ENCODE results near the gene C21orf91. TPM values are rescaled to one million over a fixed set of nuclear protein-coding genes. Genes with fewer than 3 reads are reported as not detected.

The C21orf91 gene
- total and polyA plus RNA-seq, 9 of the 15 experiments (the other 6 are each of a cell fraction or from before 2014, with no cell fraction given): 3.9 to 14.1 (median 12.1) TPM

DNA sequence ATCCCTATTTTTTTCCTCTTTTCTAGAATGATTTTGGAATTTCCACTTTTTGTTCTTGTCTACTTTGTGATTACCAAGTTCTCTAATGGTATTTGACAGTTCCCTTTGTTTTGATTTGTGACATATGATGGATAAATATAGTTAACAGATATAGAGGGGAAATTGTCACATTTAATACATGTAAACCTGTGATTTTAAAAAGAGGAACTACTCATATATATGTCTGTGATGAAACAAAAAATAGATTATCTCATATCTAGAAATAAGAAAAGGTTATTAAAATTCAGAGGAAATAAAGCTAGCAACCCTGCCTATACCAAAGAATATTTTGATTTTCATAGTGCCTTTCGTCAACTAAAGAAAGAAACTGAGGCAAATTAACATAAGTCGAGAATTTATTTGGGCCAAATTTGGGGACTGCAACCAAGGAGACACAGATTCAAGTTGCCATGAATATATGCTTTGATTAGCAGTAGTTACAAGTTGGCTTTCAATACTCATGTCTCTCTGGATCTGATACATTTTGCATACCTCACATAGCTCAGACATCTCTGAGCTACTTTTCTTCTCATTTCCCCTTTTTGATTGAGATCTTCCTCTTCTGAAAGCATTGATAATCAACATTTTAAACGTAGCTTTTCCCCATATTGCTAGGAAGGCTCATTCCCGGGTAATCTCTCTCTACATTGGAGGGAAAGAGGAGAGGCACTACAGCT is 15.6 kb upstream of the C21orf91 start:
- no peak overlapping the region for H3K27ac ChIP-seq (ENCODE audit: extremely low read depth, low read depth, low read length)
- 0% methylated on average over 4 of the region's 4 CpGs for WGBS (ENCODE audit: insufficient coverage, low coverage, missing lambda C conversion rate)
- no peak overlapping the region for H3K4me3 ChIP-seq
- no peaks in the 10 kb centered on the region for H3K27me3 ChIP-seq (ENCODE audit: control insufficient read depth in 2 of 2, insufficient read depth in 2 of 2, low read length in 2 of 2)
- ATAC-seq (no peak), FAIRE-seq (no peak), DNase-seq (ENCODE audit: extremely low read depth in 1 of 4, low spot score in 3 of 4) (no peak)
- no peak for TF ChIP-seq SMAD4 (CRISPR knock-in tag; conservative IDR thresholded peaks at IDR 0.05)
- no peak for TF ChIP-seq FOXA1 (IDR thresholded peaks at IDR 0.05; ENCODE audit: borderline replicate concordance)
- no peak for TF ChIP-seq PHB2 (IDR thresholded peaks at IDR 0.05; ENCODE audit: low read depth)
- no peak for TF ChIP-seq THRAP3 (IDR thresholded peaks at IDR 0.05; ENCODE audit: borderline replicate concordance)
- no peak for TF ChIP-seq NONO (IDR thresholded peaks at IDR 0.05; ENCODE audit: low read depth in 2 of 2, low read length in 1 of 2)
- TF ChIP-seq JUN (IDR thresholded peaks at IDR 0.05; ENCODE audit: borderline replicate concordance, low read depth, low read length): no peak
- no peak for TF ChIP-seq JUN (CRISPR knock-in tag; IDR thresholded peaks at IDR 0.05; ENCODE audit: borderline replicate concordance)
- no peak for TF ChIP-seq PCBP1 (IDR thresholded peaks at IDR 0.05; ENCODE audit: low read depth, low read length, poor library complexity, severe bottlenecking)
- no peak for TF ChIP-seq KDM5B (IDR thresholded peaks at IDR 0.05; ENCODE audit: insufficient replicate concordance, low read depth, low read length)
- no peak for TF ChIP-seq BCOR (IDR thresholded peaks at IDR 0.05)
- no peak for TF ChIP-seq MXI1 (IDR thresholded peaks at IDR 0.05; ENCODE audit: low read depth, low read length)
- TF ChIP-seq GATA2 (CRISPR knock-in tag; IDR thresholded peaks at IDR 0.05): no peak
- TF ChIP-seq TSC22D4 (tag; IDR thresholded peaks at IDR 0.05): no peak
- TF ChIP-seq CEBPG (CRISPR knock-in tag; IDR thresholded peaks at IDR 0.05): no peak
- no peak for TF ChIP-seq CEBPG (tag; conservative IDR thresholded peaks at IDR 0.05 in 1 of 2, IDR thresholded peaks at IDR 0.05 in 1 of 2)
- TF ChIP-seq ZNF764 (CRISPR knock-in tag; IDR thresholded peaks at IDR 0.05; ENCODE audit: low read depth): no peak
- no peak for TF ChIP-seq LARP7 (IDR thresholded peaks at IDR 0.05)
- TF ChIP-seq ZNF282 (CRISPR knock-in tag; IDR thresholded peaks at IDR 0.05): no peak
- no peak for TF ChIP-seq ZNF324 (CRISPR knock-in tag; IDR thresholded peaks at IDR 0.05)
- TF ChIP-seq ZNF431 (CRISPR knock-in tag; IDR thresholded peaks at IDR 0.05): no peak
- in situ Hi-C loops (cut with MboI) (no loop called here), intact Hi-C loops (cut with micrococcal nuclease) (no loop called here)
- BruUV-seq (replicated peaks): no TSS peak
- H3K9me3 ChIP-seq (replicated peaks; ENCODE audit: control insufficient read depth, insufficient read depth, low read depth, low read length): no peaks in the 10 kb centered on the region
- H4K20me1 ChIP-seq (replicated peaks; ENCODE audit: control insufficient read depth, insufficient read depth, low read length): no peaks in the 10 kb centered on the region
- no peaks in the 10 kb centered on the region for H3K36me3 ChIP-seq (ENCODE audit: control insufficient read depth, insufficient read depth, low read length)
- H3K9ac ChIP-seq (ENCODE audit: insufficient read depth in 1 of 2, low read depth in 2 of 2, low read length in 2 of 2): no peak overlapping the region
- no peak overlapping the region for H3K4me2 ChIP-seq (ENCODE audit: insufficient read depth, low read length)
- no peak overlapping the region for H2AFZ ChIP-seq (ENCODE audit: low read depth, low read length)
- no peaks in the 10 kb centered on the region for H3K4me1 ChIP-seq (replicated peaks in 1 of 2; ENCODE audit: control insufficient read depth in 2 of 2, insufficient read depth in 2 of 2, low read length in 2 of 2)
- ChIA-PET POLR2A (interaction anchor here (0.7 to 1.9 kb wide), 3 partner anchors 12 to 459 kb away, joined by 3 to 6 read pairs (median 3); no protein-coding TSS in a partner anchor), CTCF (ENCODE audit: low intra/inter-chr PET ratio) (no interaction called here)
- H3K9me1 ChIP-seq (ENCODE audit: control insufficient read depth, insufficient read depth, low read length): no peaks in the 10 kb centered on the region
- no peaks in the 10 kb centered on the region for H3K79me2 ChIP-seq (ENCODE audit: control insufficient read depth, insufficient read depth, low read length)
